Measurements from ENCODE around the gene CIB2.

GRCh38 chr15:78179286-78179840 lies 48.1 kb upstream of the CIB2 start:
- no peak for TF ChIP-seq CTCF (IDR thresholded peaks at IDR 0.05; ENCODE audit: low read depth, low read length)
- TF ChIP-seq EZH2phosphoT487 (IDR thresholded peaks at IDR 0.05; ENCODE audit: low read depth) = no peak
